ENCODE measurements around the gene UXS1. TPM values are rescaled to one million over a fixed set of nuclear protein-coding genes. Genes with fewer than 3 reads are reported as not detected.

The UXS1 gene
- total RNA-seq, 1 experiment from 2014 or later = 15.6 TPM

DNA sequence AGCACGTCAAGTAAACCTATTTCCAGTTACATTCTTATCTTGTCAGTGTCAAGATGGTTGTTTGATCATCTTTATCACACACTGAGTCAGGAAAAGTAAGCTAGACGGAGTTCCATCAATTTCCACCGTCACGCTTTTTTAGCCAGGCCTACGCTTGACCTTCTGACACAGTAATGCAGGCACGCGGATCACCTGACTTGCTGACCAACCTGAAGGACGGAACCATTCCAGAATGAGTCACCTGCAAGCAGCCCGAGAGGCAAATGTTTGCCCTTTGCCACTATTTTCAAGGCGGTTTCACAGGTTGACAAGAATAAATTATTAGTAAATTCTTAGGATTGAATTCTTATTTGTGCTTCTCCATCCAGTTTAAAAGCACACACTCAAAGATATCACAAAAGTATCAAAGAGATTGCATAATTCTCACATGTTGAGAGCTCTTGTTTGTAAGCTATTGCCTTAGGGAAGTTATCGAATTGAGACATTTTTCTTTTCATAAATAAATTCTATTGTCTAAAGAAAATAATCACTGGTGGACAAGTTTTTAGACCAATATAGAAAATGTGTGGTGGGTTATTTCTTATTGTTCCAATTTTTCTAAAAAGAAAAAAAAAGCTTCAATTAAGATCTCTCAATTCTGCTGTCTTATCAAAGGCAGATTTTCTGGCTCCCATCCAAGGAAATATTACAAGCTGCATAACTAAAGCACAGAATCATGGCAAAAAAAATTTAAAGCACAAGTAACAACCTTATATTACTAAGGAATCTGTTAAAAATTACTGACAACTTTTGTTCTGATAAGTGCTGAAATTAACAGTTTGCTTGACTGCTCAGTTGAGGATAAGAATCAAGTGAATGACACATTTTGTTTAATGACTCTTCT lies 31.9 kb downstream of the UXS1 start:
- no peak for DNase-seq (ENCODE audit: low read depth)

DNA sequence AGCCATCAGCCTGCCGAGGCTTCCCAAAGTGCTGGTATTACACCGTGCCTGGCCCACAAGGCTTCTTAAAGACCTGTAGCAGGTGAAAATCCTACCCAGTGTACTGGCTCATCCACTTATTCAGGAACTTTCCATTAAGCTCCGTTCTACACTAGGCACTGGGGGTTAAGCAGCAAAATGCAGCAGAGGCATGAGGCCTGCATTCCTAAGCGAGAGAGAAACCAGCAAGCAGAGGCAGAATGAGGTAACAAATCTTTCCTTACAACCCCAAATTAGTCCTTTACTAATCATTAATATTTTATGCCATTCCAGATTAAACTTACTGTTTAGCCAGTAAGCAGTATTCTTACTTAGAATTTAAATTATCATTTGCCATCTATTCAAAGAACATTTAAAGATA lies 32.8 kb downstream of the UXS1 start:
- DNase-seq (ENCODE audit: low read depth) = no peak

DNA sequence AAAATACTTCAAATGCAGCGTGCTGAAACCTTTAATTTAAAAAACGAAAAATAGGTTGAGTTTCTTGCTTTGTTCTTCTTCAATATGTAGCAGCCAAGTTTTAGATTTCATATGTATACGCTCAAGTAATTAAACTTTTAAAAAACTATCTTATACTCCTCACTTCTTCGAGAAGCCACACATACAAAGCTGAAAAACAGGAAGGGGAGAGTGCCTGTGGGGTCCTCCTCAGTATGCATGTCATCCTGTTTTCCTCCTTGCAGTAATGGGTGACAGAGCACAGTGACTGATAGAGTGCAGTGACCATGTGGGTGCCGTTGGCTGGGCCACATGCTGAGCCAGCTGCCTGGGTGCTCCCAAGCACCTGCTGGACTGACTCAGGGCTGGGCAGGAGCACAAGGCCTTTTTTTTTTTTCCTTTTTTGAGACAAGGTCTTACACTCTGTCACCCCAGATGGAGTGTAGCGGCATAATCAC lies 33.3 kb downstream of the UXS1 start:
- DNase-seq (ENCODE audit: low read depth) = no peak

DNA sequence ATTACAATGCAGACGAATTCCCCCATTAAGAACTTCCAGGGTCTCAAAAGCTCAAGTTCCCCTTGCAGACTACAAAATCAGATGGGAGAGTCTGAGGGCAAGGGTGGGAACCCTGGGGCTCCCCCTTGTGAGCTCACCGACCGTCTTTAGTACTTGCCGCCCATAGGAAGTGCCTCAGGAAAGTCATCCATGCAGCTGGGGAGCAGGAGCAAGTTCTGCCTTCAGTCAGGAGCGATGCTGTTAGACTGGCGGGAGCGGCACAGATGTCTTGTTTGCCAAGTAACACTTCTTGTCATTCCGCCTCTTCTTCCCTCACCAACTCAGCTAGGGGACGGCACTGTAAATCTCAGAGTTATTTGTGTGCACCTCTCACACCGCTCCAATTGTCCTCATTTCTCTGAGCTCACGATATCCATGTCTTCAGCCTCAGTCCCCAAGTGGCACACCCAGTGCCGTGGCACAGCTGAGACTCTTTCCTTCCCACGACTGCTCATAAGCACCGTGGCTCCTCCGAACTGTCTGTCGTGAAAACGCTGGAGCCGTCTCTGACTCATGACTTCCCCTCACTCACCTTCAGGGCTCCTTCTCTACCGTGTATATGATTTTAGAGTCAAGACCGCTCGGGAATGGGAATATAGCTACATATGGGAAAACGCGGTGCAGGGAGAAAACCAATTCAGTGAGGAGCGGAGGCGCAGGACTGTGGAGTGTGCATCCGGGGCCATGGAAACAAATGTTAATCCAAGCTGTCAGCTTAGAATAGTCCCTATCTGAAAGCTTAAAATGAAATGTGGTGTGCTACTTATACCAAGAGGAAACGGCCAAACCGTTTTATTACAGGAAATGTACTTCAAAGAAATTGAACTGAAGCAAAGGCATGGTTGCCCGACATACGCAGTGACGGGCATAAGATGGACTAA lies 34.0 kb downstream of the UXS1 start:
- DNase-seq (ENCODE audit: low read depth) = no peak

DNA sequence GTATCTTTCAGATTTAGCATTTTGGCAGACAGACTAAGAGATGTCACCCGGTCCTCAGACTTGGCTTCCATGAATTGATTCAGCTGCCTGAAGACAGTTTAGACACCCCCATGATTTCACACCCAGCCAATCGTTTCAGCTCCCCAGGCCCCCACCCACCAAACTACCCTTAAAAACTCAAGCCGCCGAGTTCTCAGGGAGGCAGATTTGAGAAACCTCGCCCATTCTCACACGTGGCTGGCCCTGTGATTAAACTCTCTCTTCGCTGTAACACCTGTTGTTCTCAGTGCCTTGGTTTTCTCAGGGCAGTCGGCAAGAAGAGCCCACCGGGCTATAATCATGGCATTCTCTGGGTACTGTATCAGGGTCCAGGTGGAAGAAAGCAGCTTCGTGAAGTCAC lies 35.2 kb downstream of the UXS1 start:
- no peak for DNase-seq (ENCODE audit: low read depth)

DNA sequence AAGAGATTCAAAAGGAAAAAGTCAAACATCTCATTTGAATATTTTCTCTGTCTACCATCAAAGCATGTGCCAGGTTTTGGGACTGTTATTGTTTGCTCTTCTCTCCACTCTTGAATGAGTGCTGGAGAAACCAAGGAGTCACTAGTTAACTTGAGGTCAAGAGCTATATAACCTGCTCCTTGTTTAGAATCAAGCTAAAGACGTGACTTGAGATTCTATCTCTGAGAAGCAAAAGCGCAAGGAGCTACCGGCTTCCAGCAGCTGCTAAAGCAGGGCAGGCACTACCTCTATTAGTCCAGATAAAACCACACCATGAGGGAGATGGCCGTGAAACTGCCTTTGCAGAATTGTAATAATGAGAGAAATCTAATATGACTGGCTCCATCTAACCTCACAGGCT lies 36.0 kb downstream of the UXS1 start:
- DNase-seq (ENCODE audit: low read depth) = no peak

DNA sequence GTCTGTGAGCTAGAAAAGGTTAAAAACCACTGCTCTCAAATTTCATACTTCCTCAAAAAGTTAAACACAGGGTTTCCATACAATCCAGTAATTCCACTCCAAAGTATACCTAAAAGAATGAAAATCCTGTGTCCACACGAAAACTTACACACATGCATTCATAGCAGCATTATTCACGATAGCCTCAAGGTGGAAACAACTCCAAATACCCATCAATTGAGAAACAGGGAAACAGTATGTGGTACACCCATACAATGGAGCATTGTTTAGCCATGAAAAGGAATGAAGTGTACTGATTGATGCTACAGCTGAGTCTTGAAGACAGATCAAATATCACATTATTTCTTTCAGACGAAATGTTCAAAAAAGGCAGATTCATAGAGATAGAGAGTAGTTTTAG lies 36.7 kb downstream of the UXS1 start:
- DNase-seq (ENCODE audit: low read depth) = peak; percentile 26

DNA sequence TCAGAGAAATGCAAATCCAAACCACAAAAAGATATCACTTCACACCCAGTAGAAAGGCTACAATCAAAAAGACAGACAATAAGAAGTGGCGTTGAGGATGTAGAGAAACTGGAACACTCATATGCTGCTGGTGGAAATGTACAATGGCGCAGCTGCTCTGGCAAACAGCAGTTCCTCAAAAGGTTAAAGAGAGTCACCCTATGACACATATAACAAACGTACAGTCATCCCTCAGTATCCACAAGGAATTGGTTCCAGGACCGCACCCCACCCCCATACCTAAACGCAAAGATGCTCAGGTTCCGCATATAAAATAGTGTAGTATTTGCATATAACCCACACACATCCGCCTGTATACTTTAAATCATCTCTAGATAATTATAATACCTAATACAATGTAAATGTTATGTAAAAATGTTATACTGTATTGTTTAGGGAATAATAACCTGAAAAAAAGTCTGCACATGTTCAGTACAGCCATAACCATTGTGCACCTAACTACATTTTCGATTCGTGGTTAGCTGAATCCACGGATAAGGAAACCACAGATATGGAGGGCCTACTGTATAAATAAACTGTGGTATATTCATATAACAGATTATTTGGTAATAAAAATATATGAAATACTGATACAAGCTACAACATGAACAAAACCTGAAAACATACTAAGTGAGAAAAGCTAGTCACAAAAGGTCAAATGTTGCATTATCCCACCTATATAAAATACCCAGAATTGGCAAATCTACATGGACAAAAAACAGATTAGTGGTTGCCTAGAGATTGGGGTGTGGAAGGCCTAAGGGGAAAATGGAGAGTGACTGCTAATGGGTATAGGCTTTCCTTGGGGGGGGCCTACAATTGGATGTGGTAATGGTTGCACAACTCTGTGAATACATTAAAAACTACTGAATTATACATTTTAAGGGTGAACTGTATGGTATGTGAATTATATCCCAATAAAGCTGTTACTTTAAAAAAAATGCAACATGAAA lies 37.5 kb downstream of the UXS1 start:
- DNase-seq (ENCODE audit: low read depth) = no peak

DNA sequence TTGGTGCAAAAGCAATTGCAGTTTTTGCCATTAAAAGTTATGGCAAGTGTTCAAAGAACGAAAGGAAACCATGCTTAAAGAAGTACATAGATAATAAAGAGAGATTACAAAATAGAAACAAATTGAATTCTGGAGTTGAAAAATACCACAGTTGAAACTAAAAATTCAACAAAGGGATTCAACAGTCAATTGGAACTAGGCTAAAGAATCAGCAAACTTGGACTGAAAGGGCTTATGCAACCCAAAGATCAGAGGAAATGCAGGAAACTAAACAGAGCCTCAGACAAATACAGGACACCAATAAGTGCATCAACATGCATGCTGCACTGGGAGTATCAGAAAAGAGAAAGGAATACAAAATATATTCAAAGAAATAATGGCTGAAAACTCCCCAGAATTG lies 40.3 kb downstream of the UXS1 start:
- no peak for DNase-seq (ENCODE audit: low read depth)

DNA sequence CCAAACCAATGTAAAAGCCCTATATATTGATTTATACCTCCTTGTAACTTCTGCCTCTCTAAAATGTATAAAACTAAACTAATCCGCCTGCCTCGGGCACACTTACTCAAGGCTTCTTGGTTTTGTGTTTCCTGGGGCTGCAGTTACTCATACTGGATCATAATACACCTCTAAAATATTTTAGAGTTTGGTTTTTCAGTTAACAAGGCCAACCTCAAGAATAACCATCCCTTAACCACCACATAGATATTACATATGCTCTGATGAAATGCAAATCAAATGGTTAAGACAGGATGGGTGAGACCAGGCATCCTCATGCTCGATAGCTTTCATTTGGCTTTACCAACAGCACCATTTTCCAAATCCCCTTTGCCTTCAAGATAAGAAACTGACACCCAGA lies 46.4 kb downstream of the UXS1 start:
- DNase-seq (ENCODE audit: low read depth) = peak; percentile 36

DNA sequence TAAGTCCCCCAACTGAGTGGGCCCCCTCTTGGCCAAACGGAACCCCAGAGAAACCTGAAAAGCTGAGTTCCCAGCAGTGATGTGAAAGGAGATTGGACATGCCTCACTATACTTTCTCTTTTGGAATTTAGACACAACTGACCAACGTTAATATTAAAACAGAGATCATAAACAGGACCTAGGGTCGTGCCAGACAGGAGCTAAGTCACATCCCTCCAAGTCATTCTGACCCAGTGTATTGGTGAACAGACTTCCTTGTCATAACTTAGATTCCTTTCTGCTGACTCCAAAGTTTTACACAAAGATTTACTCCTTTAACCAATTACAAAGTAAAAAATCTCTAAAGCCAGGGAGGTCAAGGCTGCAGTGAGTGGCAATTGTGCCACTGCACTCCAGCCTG lies 46.9 kb downstream of the UXS1 start:
- peak; percentile 60 for DNase-seq (ENCODE audit: low read depth)

DNA sequence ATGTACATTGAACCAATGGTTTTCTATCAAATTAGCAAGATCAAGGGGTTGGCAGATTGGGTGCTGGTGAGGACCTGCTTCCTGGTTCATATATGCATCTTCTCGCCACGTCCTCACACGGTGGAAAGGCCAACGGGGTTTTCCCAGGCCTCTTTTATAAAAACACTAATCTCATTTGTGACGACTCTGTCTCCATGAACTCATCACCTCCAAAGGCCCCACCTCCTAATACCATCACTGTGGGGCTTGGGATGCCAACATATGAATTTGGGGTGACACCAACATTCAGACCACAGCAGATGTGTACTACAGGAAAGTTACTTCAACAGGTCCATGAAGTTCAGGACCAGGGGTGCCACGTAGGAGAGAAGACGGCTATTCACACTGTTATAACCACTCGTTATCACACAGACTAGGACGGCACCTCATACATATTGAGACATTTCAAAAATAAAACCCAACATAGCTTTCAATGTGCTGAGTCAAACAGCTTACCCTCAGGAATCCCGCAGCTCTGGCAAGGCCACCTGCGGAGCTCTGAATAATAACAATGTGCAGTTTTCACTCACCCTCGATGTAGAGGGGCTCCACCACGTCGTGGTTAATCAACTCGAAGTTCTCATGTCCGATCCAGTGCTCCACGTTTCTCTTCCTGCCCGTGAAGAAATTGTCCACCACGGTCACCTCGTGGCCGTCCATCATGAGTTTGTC lies 49.3 kb downstream of the UXS1 start:
- DNase-seq (ENCODE audit: low read depth) = no peak

DNA sequence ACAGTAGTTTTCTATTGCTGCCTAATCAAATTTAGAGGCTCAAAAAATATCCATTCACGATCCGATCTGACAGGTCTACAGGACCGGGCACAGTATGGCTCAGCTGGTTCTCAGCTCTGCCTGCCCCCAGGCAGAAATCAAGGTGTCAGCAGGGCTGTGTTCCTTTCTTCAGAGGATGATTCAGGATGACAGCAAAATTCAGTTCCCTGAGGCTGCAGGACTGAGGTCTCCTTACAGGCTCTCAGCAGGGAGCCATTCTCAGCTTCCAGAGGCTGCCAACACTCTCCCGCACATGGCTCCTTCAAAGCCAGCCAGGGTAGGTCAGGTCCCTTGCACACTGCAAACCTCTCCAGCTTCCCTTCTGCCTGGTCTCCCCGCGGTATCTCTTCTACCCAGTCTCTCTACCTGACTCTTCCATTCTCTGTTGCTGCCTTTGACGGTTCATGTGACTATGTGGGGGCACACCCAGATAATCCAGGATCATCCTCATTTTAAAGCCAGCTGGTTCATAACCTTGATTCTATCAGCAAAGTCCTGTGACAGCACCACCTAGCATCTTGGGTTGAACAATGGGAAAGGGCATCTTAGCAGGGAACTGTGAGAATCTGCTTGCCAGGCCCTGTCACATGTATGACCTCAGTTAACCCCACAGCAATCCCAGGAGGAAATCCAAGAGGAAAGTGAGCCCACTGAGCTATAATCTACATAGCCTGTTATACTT lies 50.4 kb downstream of the UXS1 start:
- peak; percentile 37 for DNase-seq (ENCODE audit: low read depth)

DNA sequence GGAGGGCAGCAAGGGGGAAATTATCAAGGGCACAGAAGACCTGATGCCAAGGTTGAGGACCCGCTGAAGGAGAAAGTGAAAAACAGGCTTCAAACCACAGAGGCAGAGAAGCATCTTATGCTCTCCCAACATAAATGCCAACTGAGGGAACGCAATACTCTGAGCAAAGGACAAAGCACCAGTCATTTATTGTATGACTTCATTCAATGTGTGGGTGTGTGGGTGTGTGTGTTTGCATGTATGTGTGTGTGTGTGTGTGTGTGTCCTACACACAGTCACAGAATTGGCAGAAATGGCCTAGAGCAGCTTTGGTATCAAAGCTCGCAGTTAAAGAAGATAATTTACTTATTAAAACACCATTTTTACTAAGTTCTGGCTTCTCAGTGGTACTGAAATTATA lies 51.4 kb downstream of the UXS1 start:
- no peak for DNase-seq (ENCODE audit: low read depth)

DNA sequence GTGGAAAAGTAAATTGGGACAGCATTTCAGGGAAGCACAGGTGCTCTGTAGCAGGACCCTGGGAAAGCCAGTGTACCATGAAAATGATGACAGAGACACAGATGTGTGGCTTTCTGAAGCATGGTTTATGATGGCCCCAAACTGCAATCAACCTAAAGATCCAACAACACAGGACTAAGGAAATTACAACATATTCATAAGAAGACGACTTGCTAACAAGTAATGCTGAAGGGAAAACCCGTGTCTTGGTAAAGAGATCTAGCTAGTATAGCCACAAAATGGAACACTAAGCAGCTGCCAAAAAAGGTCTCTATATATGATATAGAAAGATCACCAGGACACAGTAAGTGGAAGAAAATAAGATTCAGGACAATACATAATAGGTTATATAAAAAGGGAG lies 53.2 kb downstream of the UXS1 start:
- no peak for DNase-seq (ENCODE audit: low read depth)

DNA sequence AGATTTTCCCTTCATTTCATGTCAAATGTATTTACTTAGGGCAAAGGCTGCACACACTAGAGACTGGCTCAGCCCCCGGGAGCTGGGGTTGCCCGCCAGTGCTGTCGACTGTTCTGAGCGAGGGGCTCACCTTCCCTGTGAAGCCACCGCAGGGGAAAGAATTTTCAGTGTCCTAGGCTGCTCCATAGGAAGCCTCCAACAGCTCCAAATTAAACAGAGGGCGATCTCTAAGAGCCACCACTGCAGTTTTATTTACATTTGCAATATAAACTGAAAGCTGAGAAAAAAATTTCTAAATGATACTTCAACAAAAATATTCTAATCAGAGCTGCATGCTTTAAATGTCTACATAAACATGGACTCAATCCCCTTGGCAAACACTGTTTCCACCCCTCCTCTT lies 54.0 kb downstream of the UXS1 start:
- no peak for DNase-seq (ENCODE audit: low read depth)

DNA sequence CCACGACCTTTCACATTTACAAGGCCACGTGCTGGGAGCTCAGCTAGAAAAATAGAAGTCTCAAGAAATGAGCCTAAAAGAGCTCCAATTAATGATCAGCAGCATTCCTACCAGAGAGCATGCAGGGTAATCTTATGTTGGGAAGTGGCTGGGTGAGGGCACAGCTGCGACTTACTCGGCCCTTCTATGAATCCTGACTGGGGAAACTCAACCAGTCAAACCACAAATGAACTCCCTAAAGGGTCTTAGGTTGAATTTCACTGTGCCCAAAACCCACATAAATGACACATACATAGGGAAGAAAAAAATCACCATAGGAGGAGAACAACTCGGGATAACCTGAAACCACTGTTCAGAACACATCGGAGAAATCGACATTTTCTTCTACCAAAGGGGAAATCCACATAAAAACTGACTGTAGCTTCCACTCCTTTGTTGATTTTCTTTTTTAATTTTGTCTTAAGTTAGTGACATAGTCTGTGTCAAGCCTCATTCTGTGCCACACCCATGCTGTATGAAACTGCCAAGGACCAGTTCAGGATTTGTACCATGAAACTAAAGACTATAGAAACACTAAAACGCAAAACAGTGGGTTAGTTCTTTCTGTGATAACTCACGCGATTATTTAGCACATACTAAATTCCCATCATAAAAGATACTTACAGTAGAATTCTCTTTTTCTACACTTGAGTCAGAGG lies 54.7 kb downstream of the UXS1 start:
- DNase-seq (ENCODE audit: low read depth) = no peak

DNA sequence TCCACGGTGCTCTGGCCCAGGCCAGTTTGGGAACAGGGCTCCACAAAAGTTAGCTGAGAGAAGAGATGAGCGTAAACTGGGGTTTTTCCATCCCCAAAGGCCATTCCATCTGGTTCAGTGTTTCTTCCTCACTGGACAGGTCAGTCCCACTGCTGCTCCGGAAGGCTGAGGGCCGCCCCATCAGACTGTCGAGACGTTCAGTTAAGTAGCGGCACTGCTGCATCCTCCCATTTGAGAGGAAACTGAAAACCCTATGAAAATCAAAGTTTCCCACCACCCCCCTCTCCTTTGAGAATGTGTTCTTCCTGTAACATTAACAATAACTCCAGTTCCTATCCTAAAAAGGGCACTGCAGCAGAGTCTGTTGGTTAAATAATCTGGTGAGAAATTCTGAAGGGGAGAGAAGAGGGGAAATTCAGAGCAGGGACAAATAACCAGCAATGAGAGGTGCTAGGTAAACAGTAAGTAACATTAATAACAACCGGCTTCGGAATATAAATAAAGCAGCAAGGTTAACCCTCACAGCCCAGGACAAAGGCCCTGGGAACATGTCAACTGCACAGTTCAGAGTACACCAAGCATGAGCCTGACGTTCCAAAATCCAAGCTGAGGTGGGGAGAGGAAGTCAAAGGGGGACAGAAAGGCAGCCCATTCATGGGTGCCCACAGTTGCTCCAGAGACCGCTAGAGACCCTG lies 55.4 kb downstream of the UXS1 start:
- DNase-seq (ENCODE audit: low read depth) = no peak

Measured in RPMI7951 (cell line).